Heart left ventricle (tissue), 16 donors: ENCODE measurements around the gene TTLL11. TPM values are rescaled to one million over a fixed set of nuclear protein-coding genes. Genes with fewer than 3 reads are reported as not detected.
"Not testable (repeated sequence)": the region's sequence is repeated elsewhere in the genome, so short reads cannot be mapped to it uniquely, and the experiment has no call there.

Source experiments
- ATAC-seq, 4 donors: fragments of 200-7000 bp; cut with Tn5 transposase; one replicate each; pipeline ENCODE4 v1.9.1; 2020 to 2022; ENCODE audit warnings: moderate library complexity in 4 of 4, mild to moderate bottlenecking in 3 of 4, moderate number of reproducible peaks in 1 of 4
- DNase-seq, 5 donors: peaks; one replicate each; pipeline ENCODE4 v3.0.0-alpha.2; 2020
- H3K27ac ChIP-seq, 12 donors: fragments of 200-600 bp; sonication (generic) in 4 of 12; one replicate each; pipeline versions ENCODE4 v1.5.0 to v1.8.0; 2016 to 2022; ENCODE audit warnings: mild to moderate bottlenecking in 2 of 12
- H3K27me3 ChIP-seq, 9 donors: fragments of 200-600 bp; sonication (generic) in 2 of 9; one replicate each; pipeline versions ENCODE4 v1.5.1 to v1.8.0; 2016 to 2022; ENCODE audit warnings: mild to moderate bottlenecking in 3 of 9
- H3K36me3 ChIP-seq, 9 donors: fragments of 200-600 bp; sonication (generic) in 2 of 9; one replicate each; pipeline versions ENCODE4 v1.5.0 to v1.8.0; 2018 to 2022; ENCODE audit warnings: mild to moderate bottlenecking in 2 of 9
- H3K4me1 ChIP-seq, 12 donors: fragments of 200-600 bp; sonication (generic) in 4 of 12; one replicate each; pipeline versions ENCODE4 v1.5.0 to v1.8.0; 2016 to 2022; ENCODE audit warnings: mild to moderate bottlenecking in 3 of 12
- H3K4me3 ChIP-seq, 12 donors: fragments of 200-600 bp; sonication (generic) in 4 of 12; one replicate each; pipeline versions ENCODE4 v1.5.0 to v1.8.0; 2017 to 2022; ENCODE audit warnings: mild to moderate bottlenecking in 9 of 12, moderate library complexity in 4 of 12
- H3K9me3 ChIP-seq, 12 donors: fragments of 200-600 bp; sonication (generic) in 4 of 12; one replicate each; pipeline versions ENCODE4 v1.5.0 to v1.8.0; 2016 to 2022; ENCODE audit warnings: mild to moderate bottlenecking in 1 of 12
- POLR2A ChIP-seq, 2 donors: fragments of 450-650 bp; IDR thresholded peaks; one replicate each; pipeline ENCODE4 v1.6.1; 2017; ENCODE audit warnings: antibody characterized with exemption in 2 of 2, mild to moderate bottlenecking in 2 of 2, moderate library complexity in 2 of 2
- WGBS, 4 donors: extraction: QIAGEN DNeasy Blood & Tissue Kit in 2 of 4; methylation state at CpG; one replicate each; pipeline versions ENCODE4 v1.1.5 to v1.1.7; 2013 to 2018; 5-methylcytosine and 5-hydroxymethylcytosine counted together
- intact Hi-C, 10 donors: fragments of 100-400 bp; cut with DNase I; formaldehyde crosslinking; loops; one replicate each; pipeline versions ENCODE4 v1.11.1 to v1.14.2; 2022
- polyA plus RNA-seq, 2 donors: library from polyadenylated mRNA; stranded (reverse); fragments of 200-250 nt; gene quantifications; one replicate each; pipeline ENCODE4 v1.2.3, GENCODE V29; 2013
- total RNA-seq, 9 donors: library from RNA; depleted of rRNA in 2 of 9; stranded (reverse); fragments of >200 nt in 2 of 9; fragmentation: NEBNext Ultra II Directional in 3 of 9; extraction: Animal tissue kit (Norgen Biotek cat#: 25700) in 3 of 9; gene quantifications; one replicate each; pipeline versions ENCODE4 v1.1.0 to v1.2.4, GENCODE V29; 2016 to 2023
- TF ChIP-seq, protein P1 (sequence below), 12 donors: fragments of 200-600 bp; sonication (generic) in 4 of 12; IDR thresholded peaks; one replicate each; pipeline versions ENCODE4 v1.5.0 to v1.8.0; 2018 to 2022; ENCODE audit warnings: antibody characterized with exemption in 12 of 12, mild to moderate bottlenecking in 5 of 12
- donor health status: ischemic (EF 13 %, LVEDD 7.1; RV severe dilation, severe dysfunction).
- donor health status: healthy with polysubstance abuse.
- donor health status: DM: no; HTN: yes; CAD: no.
- donor health status: DM: no; HTN: no; CAD: no.
- donor health status: ischemic (EF 25% LVEDD 6.9; RV normal size, moderate dysfunction).
- donor health status: ischemic (EF 25% LVEDD 5.7; RV mildly dilated, moderate dysfunction).
- donor health status: healthy.
- donor health status: DM: yes; HTN: yes; CAD: no.
- donor health status: ischemic (EF 35%, LVEDD 5.7; RV mildly dilated, moderate dysfunction).
- donor health status: nonischemic (EF 11% LVEDD 7.7; RV severe dilation, severe dysfunction).
- donor health status: DM: yes; HTN: yes; CAD: no.
- donor health status: PGD.
- donor health status: ischemic (EF 29% LVEDD 5.4; RV normal size, mild dysfunction).
- donor health status: nonischemic (EF 23%, LVEDD 6.1; RV moderate dilation, normal function).

Gene TTLL11
- total and polyA plus RNA-seq, 11 donors, result 2.7 to 10.9 (median 7.9) TPM

GRCh38 chr9:122001491-122002201 lies 91.5 kb downstream of the TTLL11 start:
- Histone ChIP-seq H3K9me3 (no peaks in the 10 kb centered on the region), H3K36me3 (no peaks in the 10 kb centered on the region), H3K4me1 (peaks cover 0 to 33% (median 8%) of the 10 kb centered on the region in 12 donors), H3K27me3 (no peaks in the 10 kb centered on the region), H3K4me3 (no peak overlapping the region), H3K27ac (peak overlapping the region; percentile 13 to 81 (median 68))
- intact Hi-C loops, result no loop called here
- TF ChIP-seq POLR2A (IDR thresholded peaks at IDR 0.05), result no peak
- TF ChIP-seq, protein P1, sequence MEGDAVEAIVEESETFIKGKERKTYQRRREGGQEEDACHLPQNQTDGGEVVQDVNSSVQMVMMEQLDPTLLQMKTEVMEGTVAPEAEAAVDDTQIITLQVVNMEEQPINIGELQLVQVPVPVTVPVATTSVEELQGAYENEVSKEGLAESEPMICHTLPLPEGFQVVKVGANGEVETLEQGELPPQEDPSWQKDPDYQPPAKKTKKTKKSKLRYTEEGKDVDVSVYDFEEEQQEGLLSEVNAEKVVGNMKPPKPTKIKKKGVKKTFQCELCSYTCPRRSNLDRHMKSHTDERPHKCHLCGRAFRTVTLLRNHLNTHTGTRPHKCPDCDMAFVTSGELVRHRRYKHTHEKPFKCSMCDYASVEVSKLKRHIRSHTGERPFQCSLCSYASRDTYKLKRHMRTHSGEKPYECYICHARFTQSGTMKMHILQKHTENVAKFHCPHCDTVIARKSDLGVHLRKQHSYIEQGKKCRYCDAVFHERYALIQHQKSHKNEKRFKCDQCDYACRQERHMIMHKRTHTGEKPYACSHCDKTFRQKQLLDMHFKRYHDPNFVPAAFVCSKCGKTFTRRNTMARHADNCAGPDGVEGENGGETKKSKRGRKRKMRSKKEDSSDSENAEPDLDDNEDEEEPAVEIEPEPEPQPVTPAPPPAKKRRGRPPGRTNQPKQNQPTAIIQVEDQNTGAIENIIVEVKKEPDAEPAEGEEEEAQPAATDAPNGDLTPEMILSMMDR (IDR thresholded peaks at IDR 0.05), result no peak
- 51 to 65% (median 59%) methylated on average over 9 of the region's 9 CpGs for WGBS, 4 donors
- DNase-seq (peak in 4 of 5 donors; percentile 29 to 72 (median 51)), ATAC-seq (peak; percentile 90 to 93 (median 90))

DNA sequence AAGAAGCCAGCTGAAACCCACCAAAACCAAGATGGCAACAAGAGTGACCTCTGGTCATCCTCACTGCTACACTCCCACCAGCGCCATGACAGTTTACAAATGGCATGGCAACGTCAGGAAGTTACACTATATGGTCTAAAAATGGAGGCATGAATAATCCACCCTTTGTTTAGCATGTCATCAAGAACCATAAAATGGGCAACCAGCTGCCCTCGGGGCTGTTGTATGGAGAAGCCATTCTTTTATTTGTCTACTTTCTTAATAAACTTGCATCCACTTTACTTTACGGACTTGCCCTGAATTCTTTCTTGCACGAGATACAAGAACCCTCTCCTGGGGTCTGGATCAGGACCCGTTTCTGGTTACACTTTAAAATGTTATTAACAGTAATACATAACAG lies 92.6 kb downstream of the TTLL11 start:
- H3K9me3 ChIP-seq, ATAC-seq, H3K36me3 ChIP-seq, H3K27me3 ChIP-seq, H3K4me3 ChIP-seq, DNase-seq, intact Hi-C loops: not testable (repeated sequence)
- H3K4me1 ChIP-seq, result peaks cover 0 to 33% (median 8%) of the 10 kb centered on the region in 12 donors
- 81 to 96% (median 91%) methylated on average over 6 of the region's 6 CpGs for WGBS, 4 donors
- H3K27ac ChIP-seq, result peak overlapping the region in 1 of 12 donors; percentile 70

DNA sequence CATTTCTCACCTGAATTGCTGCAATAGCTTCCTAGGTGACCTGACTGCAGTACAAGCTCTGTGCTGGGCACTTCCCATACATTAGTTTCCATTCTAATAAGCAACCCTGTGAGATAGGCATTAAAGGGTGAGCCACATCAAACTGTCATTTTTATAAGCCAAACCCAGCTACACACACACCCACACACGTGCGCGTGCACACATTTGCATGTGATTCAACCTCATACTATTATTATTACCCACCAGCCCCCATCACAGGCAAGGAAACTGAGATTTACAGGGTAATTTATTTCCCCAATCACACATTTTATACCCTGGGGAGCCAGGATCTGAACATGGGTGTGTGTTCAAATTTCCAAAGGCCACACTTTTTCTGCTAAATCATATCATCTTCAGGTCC lies 93.6 kb downstream of the TTLL11 start:
- TF ChIP-seq POLR2A (IDR thresholded peaks at IDR 0.05), result no peak
- TF ChIP-seq, protein P1 (IDR thresholded peaks at IDR 0.05), result no peak
- Histone ChIP-seq H3K4me3 (no peak overlapping the region), H3K4me1 (peaks cover 0 to 33% (median 8%) of the 10 kb centered on the region in 12 donors), H3K36me3 (no peaks in the 10 kb centered on the region), H3K27me3 (no peaks in the 10 kb centered on the region), H3K27ac (no peak overlapping the region), H3K9me3 (no peaks in the 10 kb centered on the region)
- intact Hi-C loops, result loop anchor here in 2 of 10 donors (10.0 kb wide), 3 partner anchors 255 to 365 kb away; no protein-coding TSS in a partner anchor
- ATAC-seq, result no peak
- 94 to 97% (median 97%) methylated on average over 3 of the region's 3 CpGs for WGBS, 4 donors
- no peak for DNase-seq

DNA sequence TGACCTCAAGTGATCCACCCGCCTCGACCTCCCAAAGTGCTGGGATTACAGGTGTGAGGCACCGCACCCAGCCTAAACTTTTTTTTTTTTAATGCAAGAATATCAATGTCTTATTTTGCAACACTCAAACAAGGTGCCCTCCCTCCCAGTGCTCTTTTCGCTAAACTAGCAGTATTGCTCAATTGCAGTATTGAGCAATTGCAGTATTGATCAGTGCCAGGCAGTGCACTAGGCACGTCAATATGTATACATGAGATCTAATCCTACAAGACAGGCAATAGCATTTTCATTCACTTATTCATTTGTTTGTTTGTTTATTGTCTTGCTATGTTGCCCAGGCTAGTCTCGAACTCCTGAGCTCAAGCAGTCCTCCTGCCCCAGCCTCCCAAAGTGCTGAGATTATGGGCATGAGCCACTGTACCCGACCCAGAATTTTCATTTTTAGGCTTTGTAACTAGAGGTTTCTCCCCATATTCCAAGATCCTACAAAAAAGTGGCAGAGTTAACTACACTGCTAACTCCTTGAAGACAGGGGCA lies 94.5 kb downstream of the TTLL11 start:
- Histone ChIP-seq H3K27ac (no peak overlapping the region), H3K4me1 (peaks cover 0 to 33% (median 8%) of the 10 kb centered on the region in 12 donors), H3K27me3 (no peaks in the 10 kb centered on the region), H3K9me3 (no peaks in the 10 kb centered on the region), H3K4me3 (no peak overlapping the region), H3K36me3 (no peaks in the 10 kb centered on the region)
- WGBS, 4 donors, result 96 to 97% (median 96%) methylated on average over 7 of the region's 7 CpGs
- ATAC-seq (no peak), DNase-seq (no peak)
- TF ChIP-seq, protein P1 (IDR thresholded peaks at IDR 0.05), result no peak
- no peak for TF ChIP-seq POLR2A (IDR thresholded peaks at IDR 0.05)
- intact Hi-C loops, result loop anchor here in 2 of 10 donors (10.0 kb wide), 3 partner anchors 254 to 364 kb away; no protein-coding TSS in a partner anchor
